HepG2 (cell line): ENCODE results near the gene NT5DC1. TPM values are rescaled to one million over a fixed set of nuclear protein-coding genes. Genes with fewer than 3 reads are reported as not detected.

ENCODE experiments used
- AGO1 ChIP-seq: fragments of 200-400 bp; formaldehyde crosslinking; IDR thresholded peaks from 2 replicates; pipeline ENCODE4 v1.6.1; 2017; ENCODE audit warnings: mild to moderate bottlenecking, low read depth, low read length, moderate library complexity; ENCODE audit not compliant: poor library complexity, severe bottlenecking
- CREBL2 ChIP-seq: sonication (generic); formaldehyde crosslinking; IDR thresholded peaks from 2 replicates; pipeline ENCODE4 v1.8.1; 2023; ENCODE audit warnings: missing genetic modification reagents, mild to moderate bottlenecking, borderline replicate concordance
- DDIT3 ChIP-seq: sonication (generic); formaldehyde crosslinking; IDR thresholded peaks from 2 replicates; pipeline ENCODE4 v1.4.0; 2020; ENCODE audit warnings: mild to moderate bottlenecking, missing genetic modification reagents
- MAZ ChIP-seq, 2 experiments: sonication (generic) in 1 of 2; formaldehyde crosslinking in 1 of 2; IDR thresholded peaks; 2 replicates each; pipeline versions ENCODE4 v1.5.0 to v1.6.1; 2012 to 2020; ENCODE audit warnings: low read depth in 2 of 2, mild to moderate bottlenecking in 2 of 2, borderline replicate concordance in 1 of 2, improper control_type of control experiment in 1 of 2, low read length in 1 of 2, missing genetic modification reagents in 1 of 2, moderate library complexity in 1 of 2
- NBN ChIP-seq: fragments of 450-650 bp; conservative IDR thresholded peaks from 2 replicates; pipeline ENCODE4 v1.6.1; 2017
- RCOR2 ChIP-seq: IDR thresholded peaks from 2 replicates; pipeline ENCODE4 v1.6.1; 2016; ENCODE audit warnings: missing biosample characterization, missing genetic modification reagents
- TEF ChIP-seq: sonication (generic); formaldehyde crosslinking; IDR thresholded peaks from 2 replicates; pipeline ENCODE4 v1.5.0; 2020; ENCODE audit warnings: missing genetic modification reagents
- ZNF572 ChIP-seq: sonication (generic); formaldehyde crosslinking; IDR thresholded peaks from 2 replicates; pipeline ENCODE4 v1.5.1; 2020; ENCODE audit warnings: mild to moderate bottlenecking, missing genetic modification reagents
- ZNF614 ChIP-seq: IDR thresholded peaks from 2 replicates; pipeline ENCODE4 v1.6.1; 2018; ENCODE audit warnings: missing biosample characterization, missing genetic modification reagents, inconsistent platforms, borderline replicate concordance
- ZNF660 ChIP-seq: sonication (generic); formaldehyde crosslinking; IDR thresholded peaks from 2 replicates; pipeline ENCODE4 v1.5.1; 2020; ENCODE audit warnings: mild to moderate bottlenecking, low read depth, missing genetic modification reagents, borderline replicate concordance
- ZNF883 ChIP-seq: sonication (generic); formaldehyde crosslinking; IDR thresholded peaks from 2 replicates; pipeline ENCODE4 v1.5.1; 2020; ENCODE audit warnings: mild to moderate bottlenecking, missing genetic modification reagents; ENCODE audit errors: not compliant biosample characterization
- polyA plus RNA-seq, 8 experiments: library from polyadenylated mRNA; depleted of rRNA in 3 of 8; stranded (reverse) in 7 of 8; unstranded in 1 of 8; fragments of >200 nt; fragmentation: Illumina TruSeq in 4 of 8; extraction: Trizol in 4 of 8; gene quantifications; 2 replicates each; pipeline versions ENCODE4 v1.2.1 to v1.2.3, GENCODE V29; 2011 to 2016; ENCODE audit warnings: low read depth in 4 of 8, missing spikeins in 1 of 8, mixed read lengths in 1 of 8; ENCODE audit not compliant: insufficient read depth in 1 of 8
- total RNA-seq, 5 experiments: library from RNA; depleted of rRNA; stranded (reverse); fragments of >200 nt; fragmentation: Illumina TruSeq; extraction: Trizol; gene quantifications; 2 replicates each; pipeline ENCODE4 v1.2.3, GENCODE V29; 2016; ENCODE audit warnings: low read depth in 1 of 5
- TF ChIP-seq, protein P1 (sequence below): IDR thresholded peaks from 2 replicates; pipeline ENCODE4 v1.6.1; 2016; ENCODE audit warnings: low read depth
- TF ChIP-seq, protein P2 (sequence below): sonication (generic); formaldehyde crosslinking; IDR thresholded peaks from 2 replicates; pipeline ENCODE4 v1.5.0; 2020; ENCODE audit warnings: mild to moderate bottlenecking, missing genetic modification reagents, borderline replicate concordance
- TF ChIP-seq, protein P3 (sequence below): sonication (generic); formaldehyde crosslinking; IDR thresholded peaks from 2 replicates; pipeline ENCODE4 v1.5.0; 2020; ENCODE audit warnings: missing genetic modification reagents
- TF ChIP-seq, protein P4 (sequence below): sonication (generic); formaldehyde crosslinking; IDR thresholded peaks from 2 replicates; pipeline ENCODE4 v1.5.1; 2020; ENCODE audit warnings: missing genetic modification reagents, mild to moderate bottlenecking, borderline replicate concordance

Gene NT5DC1
- total and polyA plus RNA-seq, 2 of the 13 experiments (the other 11 are each of a cell fraction or from before 2014, with no cell fraction given), result 27.0 to 56.1 TPM

DNA sequence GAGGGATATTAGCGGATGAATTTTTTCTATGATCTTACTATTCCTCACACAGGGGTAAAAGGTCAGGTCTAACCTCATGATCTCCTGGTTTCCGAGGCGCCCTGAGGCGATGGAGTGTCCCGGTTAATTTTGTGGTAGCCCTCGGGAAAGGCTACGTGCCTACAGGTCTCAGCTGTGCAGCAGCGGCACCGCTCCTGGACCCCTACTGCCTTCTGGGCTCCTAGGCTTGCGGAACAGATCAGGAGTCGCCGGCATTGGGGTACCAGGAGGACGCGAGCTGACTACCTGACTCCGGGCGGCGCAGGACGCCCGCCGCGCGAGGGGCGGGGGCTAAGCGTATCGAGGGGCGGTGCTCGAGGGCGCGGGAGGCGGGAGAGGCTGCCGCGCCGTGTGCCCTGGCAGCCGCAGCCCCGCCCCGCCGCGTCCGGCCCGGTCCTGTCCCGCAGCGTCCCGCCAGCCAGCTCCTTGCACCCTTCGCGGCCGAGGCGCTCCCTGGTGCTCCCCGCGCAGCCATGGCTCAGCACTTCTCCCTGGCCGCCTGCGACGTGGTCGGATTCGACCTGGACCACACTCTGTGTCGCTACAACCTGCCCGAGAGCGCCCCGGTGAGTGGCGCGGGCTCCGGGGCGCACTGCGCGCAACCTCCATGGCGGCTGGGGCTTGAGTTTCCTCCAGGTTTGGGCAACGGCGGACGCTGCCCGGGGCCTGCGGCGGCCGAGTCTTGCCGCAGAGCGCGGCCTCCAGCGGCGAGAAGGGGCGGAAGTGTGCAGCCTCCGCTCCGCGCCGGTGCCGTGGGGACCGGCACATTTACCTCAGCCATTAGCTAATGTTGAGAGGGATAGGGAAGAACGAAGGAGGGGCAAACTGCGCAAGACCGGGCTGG is at the start of gene NT5DC1 (continued):
- no peak for TF ChIP-seq ZNF614
- 0 out of 2 replicates have a peak, but pooled peaks have one; percentile 60 for TF ChIP-seq ZNF572
- TF ChIP-seq, protein P1, sequence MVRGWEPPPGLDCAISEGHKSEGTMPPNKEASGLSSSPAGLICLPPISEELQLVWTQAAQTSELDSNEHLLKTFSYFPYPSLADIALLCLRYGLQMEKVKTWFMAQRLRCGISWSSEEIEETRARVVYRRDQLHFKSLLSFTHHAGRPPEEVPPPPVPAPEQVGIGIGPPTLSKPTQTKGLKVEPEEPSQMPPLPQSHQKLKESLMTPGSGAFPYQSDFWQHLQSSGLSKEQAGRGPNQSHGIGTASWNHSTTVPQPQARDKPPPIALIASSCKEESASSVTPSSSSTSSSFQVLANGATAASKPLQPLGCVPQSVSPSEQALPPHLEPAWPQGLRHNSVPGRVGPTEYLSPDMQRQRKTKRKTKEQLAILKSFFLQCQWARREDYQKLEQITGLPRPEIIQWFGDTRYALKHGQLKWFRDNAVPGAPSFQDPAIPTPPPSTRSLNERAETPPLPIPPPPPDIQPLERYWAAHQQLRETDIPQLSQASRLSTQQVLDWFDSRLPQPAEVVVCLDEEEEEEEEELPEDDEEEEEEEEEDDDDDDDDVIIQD (CRISPR knock-in tag), result peak; percentile 19; the same call in 1 of the 2 replicates
- no peak for TF ChIP-seq RCOR2 (CRISPR knock-in tag)
- TF ChIP-seq, protein P2, sequence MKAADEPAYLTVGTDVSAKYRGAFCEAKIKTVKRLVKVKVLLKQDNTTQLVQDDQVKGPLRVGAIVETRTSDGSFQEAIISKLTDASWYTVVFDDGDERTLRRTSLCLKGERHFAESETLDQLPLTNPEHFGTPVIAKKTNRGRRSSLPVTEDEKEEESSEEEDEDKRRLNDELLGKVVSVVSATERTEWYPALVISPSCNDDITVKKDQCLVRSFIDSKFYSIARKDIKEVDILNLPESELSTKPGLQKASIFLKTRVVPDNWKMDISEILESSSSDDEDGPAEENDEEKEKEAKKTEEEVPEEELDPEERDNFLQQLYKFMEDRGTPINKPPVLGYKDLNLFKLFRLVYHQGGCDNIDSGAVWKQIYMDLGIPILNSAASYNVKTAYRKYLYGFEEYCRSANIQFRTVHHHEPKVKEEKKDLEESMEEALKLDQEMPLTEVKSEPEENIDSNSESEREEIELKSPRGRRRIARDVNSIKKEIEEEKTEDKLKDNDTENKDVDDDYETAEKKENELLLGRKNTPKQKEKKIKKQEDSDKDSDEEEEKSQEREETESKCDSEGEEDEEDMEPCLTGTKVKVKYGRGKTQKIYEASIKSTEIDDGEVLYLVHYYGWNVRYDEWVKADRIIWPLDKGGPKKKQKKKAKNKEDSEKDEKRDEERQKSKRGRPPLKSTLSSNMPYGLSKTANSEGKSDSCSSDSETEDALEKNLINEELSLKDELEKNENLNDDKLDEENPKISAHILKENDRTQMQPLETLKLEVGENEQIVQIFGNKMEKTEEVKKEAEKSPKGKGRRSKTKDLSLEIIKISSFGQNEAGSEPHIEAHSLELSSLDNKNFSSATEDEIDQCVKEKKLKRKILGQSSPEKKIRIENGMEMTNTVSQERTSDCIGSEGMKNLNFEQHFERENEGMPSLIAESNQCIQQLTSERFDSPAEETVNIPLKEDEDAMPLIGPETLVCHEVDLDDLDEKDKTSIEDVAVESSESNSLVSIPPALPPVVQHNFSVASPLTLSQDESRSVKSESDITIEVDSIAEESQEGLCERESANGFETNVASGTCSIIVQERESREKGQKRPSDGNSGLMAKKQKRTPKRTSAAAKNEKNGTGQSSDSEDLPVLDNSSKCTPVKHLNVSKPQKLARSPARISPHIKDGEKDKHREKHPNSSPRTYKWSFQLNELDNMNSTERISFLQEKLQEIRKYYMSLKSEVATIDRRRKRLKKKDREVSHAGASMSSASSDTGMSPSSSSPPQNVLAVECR (CRISPR knock-in tag), result peak; percentile 98
- TF ChIP-seq NBN, result no peak
- TF ChIP-seq CREBL2, result peak; percentile 93; the same call in 1 of the 2 replicates
- TF ChIP-seq, protein P3, sequence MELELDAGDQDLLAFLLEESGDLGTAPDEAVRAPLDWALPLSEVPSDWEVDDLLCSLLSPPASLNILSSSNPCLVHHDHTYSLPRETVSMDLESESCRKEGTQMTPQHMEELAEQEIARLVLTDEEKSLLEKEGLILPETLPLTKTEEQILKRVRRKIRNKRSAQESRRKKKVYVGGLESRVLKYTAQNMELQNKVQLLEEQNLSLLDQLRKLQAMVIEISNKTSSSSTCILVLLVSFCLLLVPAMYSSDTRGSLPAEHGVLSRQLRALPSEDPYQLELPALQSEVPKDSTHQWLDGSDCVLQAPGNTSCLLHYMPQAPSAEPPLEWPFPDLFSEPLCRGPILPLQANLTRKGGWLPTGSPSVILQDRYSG (CRISPR knock-in tag), result peak; percentile 98
- peak; percentile 64 for TF ChIP-seq AGO1
- peak; percentile 93 for TF ChIP-seq TEF (CRISPR knock-in tag)
- TF ChIP-seq ZNF660 (CRISPR knock-in tag), result no peak
- TF ChIP-seq MAZ (IDR thresholded peaks at IDR 0.05; ENCODE audit: borderline replicate concordance, low read depth, low read length), result peak; percentile 81
- peak; percentile 98 for TF ChIP-seq MAZ (CRISPR knock-in tag; IDR thresholded peaks at IDR 0.05; ENCODE audit: low read depth)
- no peak for TF ChIP-seq DDIT3 (CRISPR knock-in tag)
- TF ChIP-seq, protein P4, sequence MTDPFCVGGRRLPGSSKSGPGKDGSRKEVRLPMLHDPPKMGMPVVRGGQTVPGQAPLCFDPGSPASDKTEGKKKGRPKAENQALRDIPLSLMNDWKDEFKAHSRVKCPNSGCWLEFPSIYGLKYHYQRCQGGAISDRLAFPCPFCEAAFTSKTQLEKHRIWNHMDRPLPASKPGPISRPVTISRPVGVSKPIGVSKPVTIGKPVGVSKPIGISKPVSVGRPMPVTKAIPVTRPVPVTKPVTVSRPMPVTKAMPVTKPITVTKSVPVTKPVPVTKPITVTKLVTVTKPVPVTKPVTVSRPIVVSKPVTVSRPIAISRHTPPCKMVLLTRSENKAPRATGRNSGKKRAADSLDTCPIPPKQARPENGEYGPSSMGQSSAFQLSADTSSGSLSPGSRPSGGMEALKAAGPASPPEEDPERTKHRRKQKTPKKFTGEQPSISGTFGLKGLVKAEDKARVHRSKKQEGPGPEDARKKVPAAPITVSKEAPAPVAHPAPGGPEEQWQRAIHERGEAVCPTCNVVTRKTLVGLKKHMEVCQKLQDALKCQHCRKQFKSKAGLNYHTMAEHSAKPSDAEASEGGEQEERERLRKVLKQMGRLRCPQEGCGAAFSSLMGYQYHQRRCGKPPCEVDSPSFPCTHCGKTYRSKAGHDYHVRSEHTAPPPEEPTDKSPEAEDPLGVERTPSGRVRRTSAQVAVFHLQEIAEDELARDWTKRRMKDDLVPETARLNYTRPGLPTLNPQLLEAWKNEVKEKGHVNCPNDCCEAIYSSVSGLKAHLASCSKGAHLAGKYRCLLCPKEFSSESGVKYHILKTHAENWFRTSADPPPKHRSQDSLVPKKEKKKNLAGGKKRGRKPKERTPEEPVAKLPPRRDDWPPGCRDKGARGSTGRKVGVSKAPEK (CRISPR knock-in tag), result no peak
- TF ChIP-seq ZNF883, result peak; percentile 99
